ENCODE measurements around the gene FRMD4A.

- no peak for TF ChIP-seq POLR2A (IDR thresholded peaks at IDR 0.05)
- TF ChIP-seq, protein P1, sequence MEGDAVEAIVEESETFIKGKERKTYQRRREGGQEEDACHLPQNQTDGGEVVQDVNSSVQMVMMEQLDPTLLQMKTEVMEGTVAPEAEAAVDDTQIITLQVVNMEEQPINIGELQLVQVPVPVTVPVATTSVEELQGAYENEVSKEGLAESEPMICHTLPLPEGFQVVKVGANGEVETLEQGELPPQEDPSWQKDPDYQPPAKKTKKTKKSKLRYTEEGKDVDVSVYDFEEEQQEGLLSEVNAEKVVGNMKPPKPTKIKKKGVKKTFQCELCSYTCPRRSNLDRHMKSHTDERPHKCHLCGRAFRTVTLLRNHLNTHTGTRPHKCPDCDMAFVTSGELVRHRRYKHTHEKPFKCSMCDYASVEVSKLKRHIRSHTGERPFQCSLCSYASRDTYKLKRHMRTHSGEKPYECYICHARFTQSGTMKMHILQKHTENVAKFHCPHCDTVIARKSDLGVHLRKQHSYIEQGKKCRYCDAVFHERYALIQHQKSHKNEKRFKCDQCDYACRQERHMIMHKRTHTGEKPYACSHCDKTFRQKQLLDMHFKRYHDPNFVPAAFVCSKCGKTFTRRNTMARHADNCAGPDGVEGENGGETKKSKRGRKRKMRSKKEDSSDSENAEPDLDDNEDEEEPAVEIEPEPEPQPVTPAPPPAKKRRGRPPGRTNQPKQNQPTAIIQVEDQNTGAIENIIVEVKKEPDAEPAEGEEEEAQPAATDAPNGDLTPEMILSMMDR (IDR thresholded peaks at IDR 0.05): no peak
Measured at GRCh38 chr10:13775786-13776775, 554.6 kb downstream of the FRMD4A start.

Measured in heart left ventricle (tissue), 13 donors.